ENCODE measurements around the gene ZWILCH. TPM values are rescaled to one million over a fixed set of nuclear protein-coding genes. Genes with fewer than 3 reads are reported as not detected.

Gene ZWILCH
- total RNA-seq, 1 experiment from 2014 or later = 39.9 TPM

GRCh38 chr15:66592505-66593218 lies 87.5 kb downstream of the ZWILCH start:
- Histone ChIP-seq H3K27me3 (ENCODE audit: control insufficient read depth, insufficient read depth, low read length) (no peaks in the 10 kb centered on the region), H3K36me3 (ENCODE audit: control insufficient read depth, insufficient read depth, low read length) (no peaks in the 10 kb centered on the region), H3K27ac (ENCODE audit: low read length) (no peak overlapping the region), H3K4me3 (ENCODE audit: low read depth in 2 of 2, low read length in 2 of 2) (no peak overlapping the region), H3K4me1 (ENCODE audit: control insufficient read depth, insufficient read depth, low read length) (peaks cover 15% of the 10 kb centered on the region), H3K9me3 (ENCODE audit: control insufficient read depth, insufficient read depth, low read depth, low read length) (no peaks in the 10 kb centered on the region)
- ChIA-PET CTCF (no interaction called here), POLR2A (no interaction called here)
- ATAC-seq (no peak), DNase-seq (ENCODE audit: low read depth, low spot score) (no peak)
- no TSS peak for BruUV-seq (replicated peaks)
- in situ Hi-C loops (cut with HindIII; ENCODE audit: low pct_unique_long_range_greater_than_20kb, low sequenced_read_pairs) (no loop called here), intact Hi-C loops (cut with micrococcal nuclease; ENCODE audit: unreplicated experiment) (no loop called here)
- no peak for TF ChIP-seq SIN3A (IDR thresholded peaks at IDR 0.05; ENCODE audit: borderline replicate concordance, insufficient read depth, low read depth, low read length)
- no peak for TF ChIP-seq POLR2AphosphoS5 (IDR thresholded peaks at IDR 0.05; ENCODE audit: low read depth, low read length)
- no peak for TF ChIP-seq CTCF (IDR thresholded peaks at IDR 0.05)
- TF ChIP-seq, protein P1, sequence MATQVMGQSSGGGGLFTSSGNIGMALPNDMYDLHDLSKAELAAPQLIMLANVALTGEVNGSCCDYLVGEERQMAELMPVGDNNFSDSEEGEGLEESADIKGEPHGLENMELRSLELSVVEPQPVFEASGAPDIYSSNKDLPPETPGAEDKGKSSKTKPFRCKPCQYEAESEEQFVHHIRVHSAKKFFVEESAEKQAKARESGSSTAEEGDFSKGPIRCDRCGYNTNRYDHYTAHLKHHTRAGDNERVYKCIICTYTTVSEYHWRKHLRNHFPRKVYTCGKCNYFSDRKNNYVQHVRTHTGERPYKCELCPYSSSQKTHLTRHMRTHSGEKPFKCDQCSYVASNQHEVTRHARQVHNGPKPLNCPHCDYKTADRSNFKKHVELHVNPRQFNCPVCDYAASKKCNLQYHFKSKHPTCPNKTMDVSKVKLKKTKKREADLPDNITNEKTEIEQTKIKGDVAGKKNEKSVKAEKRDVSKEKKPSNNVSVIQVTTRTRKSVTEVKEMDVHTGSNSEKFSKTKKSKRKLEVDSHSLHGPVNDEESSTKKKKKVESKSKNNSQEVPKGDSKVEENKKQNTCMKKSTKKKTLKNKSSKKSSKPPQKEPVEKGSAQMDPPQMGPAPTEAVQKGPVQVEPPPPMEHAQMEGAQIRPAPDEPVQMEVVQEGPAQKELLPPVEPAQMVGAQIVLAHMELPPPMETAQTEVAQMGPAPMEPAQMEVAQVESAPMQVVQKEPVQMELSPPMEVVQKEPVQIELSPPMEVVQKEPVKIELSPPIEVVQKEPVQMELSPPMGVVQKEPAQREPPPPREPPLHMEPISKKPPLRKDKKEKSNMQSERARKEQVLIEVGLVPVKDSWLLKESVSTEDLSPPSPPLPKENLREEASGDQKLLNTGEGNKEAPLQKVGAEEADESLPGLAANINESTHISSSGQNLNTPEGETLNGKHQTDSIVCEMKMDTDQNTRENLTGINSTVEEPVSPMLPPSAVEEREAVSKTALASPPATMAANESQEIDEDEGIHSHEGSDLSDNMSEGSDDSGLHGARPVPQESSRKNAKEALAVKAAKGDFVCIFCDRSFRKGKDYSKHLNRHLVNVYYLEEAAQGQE (IDR thresholded peaks at IDR 0.05; ENCODE audit: insufficient read depth in 1 of 2, low read depth in 2 of 2, low read length in 1 of 2) = no peak
- no peak for TF ChIP-seq TCF7L2 (IDR thresholded peaks at IDR 0.05; ENCODE audit: low read depth, low read length)

- TF ChIP-seq, protein P1 (IDR thresholded peaks at IDR 0.05; ENCODE audit: insufficient read depth in 1 of 2, low read depth in 2 of 2, low read length in 1 of 2) = no peak
- TF ChIP-seq CTCF (IDR thresholded peaks at IDR 0.05) (no peak), SIN3A (IDR thresholded peaks at IDR 0.05; ENCODE audit: borderline replicate concordance, insufficient read depth, low read depth, low read length) (no peak), POLR2AphosphoS5 (IDR thresholded peaks at IDR 0.05; ENCODE audit: low read depth, low read length) (no peak)
- H3K9me3 ChIP-seq (ENCODE audit: control insufficient read depth, insufficient read depth, low read depth, low read length) = no peaks in the 10 kb centered on the region
- ChIA-PET POLR2A (no interaction called here), CTCF (no interaction called here)
- BruUV-seq (replicated peaks) = no TSS peak
- H3K36me3 ChIP-seq (ENCODE audit: control insufficient read depth, insufficient read depth, low read length) = no peaks in the 10 kb centered on the region
- ATAC-seq (no peak), DNase-seq (ENCODE audit: low read depth, low spot score) (no peak)
- no peak overlapping the region for H3K4me3 ChIP-seq (ENCODE audit: low read depth in 2 of 2, low read length in 2 of 2)
- H3K4me1 ChIP-seq (ENCODE audit: control insufficient read depth, insufficient read depth, low read length) = peaks cover 15% of the 10 kb centered on the region
- no peak overlapping the region for H3K27ac ChIP-seq (ENCODE audit: low read length)
- no peaks in the 10 kb centered on the region for H3K27me3 ChIP-seq (ENCODE audit: control insufficient read depth, insufficient read depth, low read length)
- intact Hi-C loops (cut with micrococcal nuclease; ENCODE audit: unreplicated experiment) (no loop called here), in situ Hi-C loops (cut with HindIII; ENCODE audit: low pct_unique_long_range_greater_than_20kb, low sequenced_read_pairs) (no loop called here)
These were observed 88.2 kb downstream of the ZWILCH start for GRCh38 chr15:66593219-66593780.
